Measurements from ENCODE around the gene ACP6. TPM values are rescaled to one million over a fixed set of nuclear protein-coding genes. Genes with fewer than 3 reads are reported as not detected.
A peak's percentile ranks its signal among the peaks of the same experiment; 100 is the strongest.

The ACP6 gene
- total RNA-seq, 2 experiments from 2014 or later: 20.0 to 38.6 TPM

DNA sequence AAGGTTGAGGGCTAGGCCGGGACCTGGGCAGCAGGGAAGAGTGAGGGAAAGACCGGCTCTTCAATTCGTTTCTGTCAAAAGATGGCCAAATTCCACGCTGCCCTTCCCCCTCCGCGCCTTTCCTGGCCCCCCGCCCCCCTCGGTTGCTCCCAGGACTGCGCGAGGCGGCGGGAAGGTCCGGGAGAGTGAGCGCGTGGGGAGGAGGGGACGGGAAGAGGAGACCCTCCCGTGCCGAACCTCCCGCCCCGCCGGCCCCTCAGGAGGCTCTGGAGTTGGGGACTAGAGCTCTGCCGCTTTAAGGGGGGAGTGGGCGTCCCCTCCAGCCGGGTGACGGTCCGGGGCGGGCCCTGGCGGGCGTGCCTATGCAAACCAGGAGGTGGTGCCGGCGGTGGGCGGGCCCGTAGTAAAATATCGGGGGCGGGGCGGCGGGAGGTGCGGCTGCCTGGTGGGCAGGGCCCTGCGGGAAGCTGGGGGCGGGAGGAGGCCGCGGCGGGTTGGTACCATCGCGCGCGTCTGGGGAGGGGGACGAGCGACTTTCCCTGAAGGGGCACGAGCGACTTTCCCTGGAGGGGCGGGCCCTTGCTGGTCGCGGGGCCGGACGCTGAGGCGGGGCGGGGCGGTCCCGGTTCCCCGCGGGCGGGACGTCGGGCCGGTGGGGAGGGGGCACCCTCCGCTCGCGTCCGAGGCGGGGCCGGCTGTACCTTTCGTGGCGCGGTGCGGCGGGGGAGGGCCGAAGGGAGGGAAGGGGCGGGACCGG is 70.8 kb downstream of the ACP6 start:
- no peaks in the 10 kb centered on the region for H3K9me3 ChIP-seq (ENCODE audit: low read length)
- TF ChIP-seq EZH2phosphoT487 (IDR thresholded peaks at IDR 0.05; ENCODE audit: borderline replicate concordance, low read depth, low read length): no peak
- TF ChIP-seq, protein P1, sequence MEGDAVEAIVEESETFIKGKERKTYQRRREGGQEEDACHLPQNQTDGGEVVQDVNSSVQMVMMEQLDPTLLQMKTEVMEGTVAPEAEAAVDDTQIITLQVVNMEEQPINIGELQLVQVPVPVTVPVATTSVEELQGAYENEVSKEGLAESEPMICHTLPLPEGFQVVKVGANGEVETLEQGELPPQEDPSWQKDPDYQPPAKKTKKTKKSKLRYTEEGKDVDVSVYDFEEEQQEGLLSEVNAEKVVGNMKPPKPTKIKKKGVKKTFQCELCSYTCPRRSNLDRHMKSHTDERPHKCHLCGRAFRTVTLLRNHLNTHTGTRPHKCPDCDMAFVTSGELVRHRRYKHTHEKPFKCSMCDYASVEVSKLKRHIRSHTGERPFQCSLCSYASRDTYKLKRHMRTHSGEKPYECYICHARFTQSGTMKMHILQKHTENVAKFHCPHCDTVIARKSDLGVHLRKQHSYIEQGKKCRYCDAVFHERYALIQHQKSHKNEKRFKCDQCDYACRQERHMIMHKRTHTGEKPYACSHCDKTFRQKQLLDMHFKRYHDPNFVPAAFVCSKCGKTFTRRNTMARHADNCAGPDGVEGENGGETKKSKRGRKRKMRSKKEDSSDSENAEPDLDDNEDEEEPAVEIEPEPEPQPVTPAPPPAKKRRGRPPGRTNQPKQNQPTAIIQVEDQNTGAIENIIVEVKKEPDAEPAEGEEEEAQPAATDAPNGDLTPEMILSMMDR (conservative IDR thresholded peaks at IDR 0.05; ENCODE audit: low read length): no peak
- intact Hi-C loops (cut with micrococcal nuclease; ENCODE audit: unreplicated experiment): loop anchor here (1.0 kb wide), 2 partner anchors 54 to 58 kb away; partner anchors contain the start of gene BCL9
- BruUV-seq (replicated peaks): no TSS peak
- H3K9me2 ChIP-seq (ENCODE audit: insufficient read depth, low read length): no peaks in the 10 kb centered on the region
- H3K4me1 ChIP-seq (ENCODE audit: insufficient read depth, low read length, poor library complexity, severe bottlenecking): peaks cover 23% of the 10 kb centered on the region
- CTCF ChIA-PET (ENCODE audit: unreplicated experiment): no interaction called here
- peak overlapping the region; percentile 60 for H2AFZ ChIP-seq (ENCODE audit: low read length)
- H3K4me2 ChIP-seq (ENCODE audit: low read length): peak overlapping the region; percentile 89
- DNase-seq (ENCODE audit: low spot score): peak; percentile 94
- H3K79me2 ChIP-seq (ENCODE audit: insufficient read depth, low read depth, low read length): peaks cover 10% of the 10 kb centered on the region; the same call in 1 of the 2 replicates
- H3K4me3 ChIP-seq (ENCODE audit: low read depth, low read length, poor library complexity, severe bottlenecking): peak overlapping the region; percentile 74
- POLR2A ChIA-PET: interaction anchor here (0.7 to 1.9 kb wide), 4 partner anchors 53 to 555 kb away, joined by 3 to 17 read pairs (median 4); partner anchors contain the start of gene BCL9
- H3K27ac ChIP-seq (ENCODE audit: low read depth, low read length, poor library complexity, severe bottlenecking): peak overlapping the region; percentile 25
- no peaks in the 10 kb centered on the region for H4K20me1 ChIP-seq (ENCODE audit: insufficient read depth, low read length)
- no peaks in the 10 kb centered on the region for H3K36me3 ChIP-seq (ENCODE audit: insufficient read depth, low read length)

DNA sequence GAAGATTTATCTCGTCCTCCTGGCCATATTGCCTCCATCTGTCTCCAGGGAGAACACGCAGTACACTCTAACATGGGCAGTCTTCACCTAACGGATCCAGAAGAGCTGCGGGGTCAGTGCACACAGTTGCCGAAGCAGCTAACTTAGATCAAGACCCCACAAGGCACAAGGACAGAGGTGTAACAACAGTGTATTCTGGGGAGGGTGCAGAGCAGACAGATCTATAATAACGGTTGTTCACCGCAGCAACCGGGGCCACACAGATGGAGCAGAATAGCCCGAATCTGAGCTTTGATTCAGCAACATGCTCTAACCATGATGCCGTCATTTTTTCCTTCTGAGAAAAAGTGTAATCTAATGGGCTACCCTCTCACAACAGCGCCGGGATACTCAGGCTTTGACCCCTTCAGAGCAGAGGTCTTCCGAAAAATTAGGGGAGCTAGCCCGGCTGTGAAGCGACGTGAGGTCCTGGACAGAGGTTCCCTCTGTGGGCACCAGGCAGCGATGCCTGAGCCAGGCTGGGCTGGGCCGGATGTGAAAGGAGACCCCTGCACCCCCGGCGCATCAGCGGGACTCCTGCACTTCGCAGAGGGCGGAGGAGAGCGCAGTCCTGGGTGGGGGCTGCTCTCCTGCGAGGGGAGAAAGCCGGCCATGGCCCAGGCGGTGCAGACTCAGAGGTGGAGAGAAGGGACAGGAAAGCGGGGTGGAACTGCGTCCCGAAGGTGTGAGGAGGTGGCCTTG is 71.5 kb downstream of the ACP6 start:
- Histone ChIP-seq H3K4me1 (ENCODE audit: insufficient read depth, low read length, poor library complexity, severe bottlenecking) (peaks cover 21% of the 10 kb centered on the region), H2AFZ (ENCODE audit: low read length) (peak overlapping the region; percentile 60), H3K27ac (ENCODE audit: low read depth, low read length, poor library complexity, severe bottlenecking) (no peak overlapping the region), H3K36me3 (ENCODE audit: insufficient read depth, low read length) (no peaks in the 10 kb centered on the region), H3K9me2 (ENCODE audit: insufficient read depth, low read length) (no peaks in the 10 kb centered on the region), H3K4me3 (ENCODE audit: low read depth, low read length, poor library complexity, severe bottlenecking) (peak overlapping the region; percentile 74), H3K79me2 (ENCODE audit: insufficient read depth, low read depth, low read length) (peaks cover 10% of the 10 kb centered on the region; the same call in 1 of the 2 replicates), H3K4me2 (ENCODE audit: low read length) (peak overlapping the region; percentile 89), H4K20me1 (ENCODE audit: insufficient read depth, low read length) (no peaks in the 10 kb centered on the region), H3K9me3 (ENCODE audit: low read length) (no peaks in the 10 kb centered on the region)
- ChIA-PET POLR2A (interaction anchor here (0.7 to 1.9 kb wide), 4 partner anchors 52 to 555 kb away, joined by 3 to 17 read pairs (median 4); partner anchors contain the start of gene BCL9), CTCF (ENCODE audit: unreplicated experiment) (no interaction called here)
- no peak for TF ChIP-seq EZH2phosphoT487 (IDR thresholded peaks at IDR 0.05; ENCODE audit: borderline replicate concordance, low read depth, low read length)
- TF ChIP-seq, protein P1 (conservative IDR thresholded peaks at IDR 0.05; ENCODE audit: low read length): no peak
- intact Hi-C loops (cut with micrococcal nuclease; ENCODE audit: unreplicated experiment): loop anchor here (1.0 kb wide), 2 partner anchors 53 to 57 kb away; partner anchors contain the start of gene BCL9
- BruUV-seq (replicated peaks): no TSS peak
- peak; percentile 51 for DNase-seq (ENCODE audit: low spot score)
